Thyroid gland (tissue), 4 donors: ENCODE measurements around the gene TP73.

ENCODE experiments used
- POLR2A ChIP-seq, 2 donors: fragments of 450-650 bp; IDR thresholded peaks; one replicate each; pipeline ENCODE4 v1.6.1; 2017; ENCODE audit warnings: antibody characterized with exemption in 2 of 2, mild to moderate bottlenecking in 2 of 2, moderate library complexity in 1 of 2
- TF ChIP-seq, protein P1 (sequence below), 6 experiments: fragments of 200-600 bp in 3 of 6; fragments of 450-650 bp in 3 of 6; sonication (generic) in 3 of 6; IDR thresholded peaks; one replicate each; pipeline ENCODE4 v1.5.1; 2016 to 2019; ENCODE audit warnings: antibody characterized with exemption in 6 of 6, mild to moderate bottlenecking in 2 of 6, inconsistent platforms in 1 of 6, moderate library complexity in 1 of 6

DNA sequence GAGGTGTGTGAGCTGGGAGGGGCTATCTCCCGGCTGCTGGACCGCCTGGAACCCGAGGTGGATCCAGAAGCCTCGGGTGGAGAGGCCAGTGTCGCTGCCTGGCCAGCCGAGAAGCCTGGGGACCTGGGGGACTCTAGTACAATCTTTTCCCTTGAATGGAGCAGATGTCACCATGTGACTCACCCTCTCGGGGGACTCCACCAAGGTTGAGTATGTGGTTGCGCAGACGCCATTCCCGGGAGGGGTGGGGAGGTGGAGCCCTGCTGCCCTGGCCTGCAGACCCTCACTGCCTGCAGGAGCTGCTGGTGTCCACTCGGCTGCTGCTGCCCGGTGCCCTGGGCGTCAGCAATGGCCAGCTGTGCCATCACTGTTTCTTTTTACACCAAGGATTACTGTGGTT, 40.3 kb downstream of the TP73 start:
- TF ChIP-seq, protein P1, sequence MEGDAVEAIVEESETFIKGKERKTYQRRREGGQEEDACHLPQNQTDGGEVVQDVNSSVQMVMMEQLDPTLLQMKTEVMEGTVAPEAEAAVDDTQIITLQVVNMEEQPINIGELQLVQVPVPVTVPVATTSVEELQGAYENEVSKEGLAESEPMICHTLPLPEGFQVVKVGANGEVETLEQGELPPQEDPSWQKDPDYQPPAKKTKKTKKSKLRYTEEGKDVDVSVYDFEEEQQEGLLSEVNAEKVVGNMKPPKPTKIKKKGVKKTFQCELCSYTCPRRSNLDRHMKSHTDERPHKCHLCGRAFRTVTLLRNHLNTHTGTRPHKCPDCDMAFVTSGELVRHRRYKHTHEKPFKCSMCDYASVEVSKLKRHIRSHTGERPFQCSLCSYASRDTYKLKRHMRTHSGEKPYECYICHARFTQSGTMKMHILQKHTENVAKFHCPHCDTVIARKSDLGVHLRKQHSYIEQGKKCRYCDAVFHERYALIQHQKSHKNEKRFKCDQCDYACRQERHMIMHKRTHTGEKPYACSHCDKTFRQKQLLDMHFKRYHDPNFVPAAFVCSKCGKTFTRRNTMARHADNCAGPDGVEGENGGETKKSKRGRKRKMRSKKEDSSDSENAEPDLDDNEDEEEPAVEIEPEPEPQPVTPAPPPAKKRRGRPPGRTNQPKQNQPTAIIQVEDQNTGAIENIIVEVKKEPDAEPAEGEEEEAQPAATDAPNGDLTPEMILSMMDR (IDR thresholded peaks at IDR 0.05), result no peak
- TF ChIP-seq POLR2A (IDR thresholded peaks at IDR 0.05), result no peak
